Testis (tissue), 2 donors: Measurements from ENCODE around the gene AP2A2.

Source experiments
- POLR2A ChIP-seq: fragments of 450-650 bp; IDR thresholded peaks from one replicate; pipeline ENCODE4 v1.6.1; 2017; ENCODE audit warnings: antibody characterized with exemption, mild to moderate bottlenecking, moderate library complexity
- TF ChIP-seq, protein P1 (sequence below), 3 experiments: fragments of 450-650 bp in 2 of 3; fragments of 200-600 bp in 1 of 3; sonication (generic) in 1 of 3; IDR thresholded peaks; one replicate each; pipeline ENCODE4 v1.5.1; 2016 to 2019; ENCODE audit warnings: antibody characterized with exemption in 3 of 3, mild to moderate bottlenecking in 2 of 3, moderate library complexity in 1 of 3

DNA sequence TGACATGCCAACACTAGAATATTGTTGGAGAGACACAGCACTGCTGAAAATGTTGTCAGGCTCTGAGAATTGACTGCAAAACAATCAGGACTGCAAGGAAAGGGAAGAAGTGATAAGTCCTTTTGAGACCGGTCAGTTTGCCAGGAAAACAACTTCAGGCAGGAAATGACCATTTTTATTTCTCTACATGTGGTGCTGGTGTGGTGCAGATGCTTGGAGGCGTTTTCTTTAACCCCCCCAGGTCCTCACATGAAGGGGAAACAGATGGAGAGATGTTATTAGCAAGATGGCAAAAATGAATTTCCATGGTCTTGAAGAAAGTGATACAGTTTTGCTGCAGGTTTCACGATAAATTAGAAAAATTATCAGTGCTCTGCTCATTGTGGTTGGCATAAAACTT lies 5.7 kb downstream of the AP2A2 start:
- TF ChIP-seq, protein P1, sequence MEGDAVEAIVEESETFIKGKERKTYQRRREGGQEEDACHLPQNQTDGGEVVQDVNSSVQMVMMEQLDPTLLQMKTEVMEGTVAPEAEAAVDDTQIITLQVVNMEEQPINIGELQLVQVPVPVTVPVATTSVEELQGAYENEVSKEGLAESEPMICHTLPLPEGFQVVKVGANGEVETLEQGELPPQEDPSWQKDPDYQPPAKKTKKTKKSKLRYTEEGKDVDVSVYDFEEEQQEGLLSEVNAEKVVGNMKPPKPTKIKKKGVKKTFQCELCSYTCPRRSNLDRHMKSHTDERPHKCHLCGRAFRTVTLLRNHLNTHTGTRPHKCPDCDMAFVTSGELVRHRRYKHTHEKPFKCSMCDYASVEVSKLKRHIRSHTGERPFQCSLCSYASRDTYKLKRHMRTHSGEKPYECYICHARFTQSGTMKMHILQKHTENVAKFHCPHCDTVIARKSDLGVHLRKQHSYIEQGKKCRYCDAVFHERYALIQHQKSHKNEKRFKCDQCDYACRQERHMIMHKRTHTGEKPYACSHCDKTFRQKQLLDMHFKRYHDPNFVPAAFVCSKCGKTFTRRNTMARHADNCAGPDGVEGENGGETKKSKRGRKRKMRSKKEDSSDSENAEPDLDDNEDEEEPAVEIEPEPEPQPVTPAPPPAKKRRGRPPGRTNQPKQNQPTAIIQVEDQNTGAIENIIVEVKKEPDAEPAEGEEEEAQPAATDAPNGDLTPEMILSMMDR (IDR thresholded peaks at IDR 0.05): no peak
- no peak for TF ChIP-seq POLR2A
